GM18508 (cell line): Measurements from ENCODE around the gene NCL.
"Not testable (repeated sequence)": the region's sequence is repeated elsewhere in the genome, so short reads cannot be mapped to it uniquely, and the experiment has no call there.

Source experiments
- ATAC-seq: cut with Tn5 transposase; IDR thresholded peaks from one replicate; pipeline ENCODE4 v1.9.1; 2021; ENCODE audit warnings: moderate number of reproducible peaks; ENCODE audit not compliant: insufficient read depth, unreplicated experiment

Gene NCL

GRCh38 chr2:231470246-231470900 lies 6.1 kb upstream of the NCL start:
- no peak for ATAC-seq

GRCh38 chr2:231469583-231469950 lies 5.3 kb upstream of the NCL start:
- no peak for ATAC-seq

GRCh38 chr2:231467613-231468530 lies 3.6 kb upstream of the NCL start:
- ATAC-seq = no peak

GRCh38 chr2:231467016-231467545 lies 2.8 kb upstream of the NCL start:
- no peak for ATAC-seq

- peak; percentile 6 for ATAC-seq
Measured at GRCh38 chr2:231464576-231465540, 574 bp upstream of the NCL start.

- no peak for ATAC-seq
Measured at GRCh38 chr2:231462729-231463465, 1.4 kb downstream of the NCL start.

GRCh38 chr2:231461516-231461971 lies 2.7 kb downstream of the NCL start:
- no peak for ATAC-seq

- ATAC-seq = not testable (repeated sequence)
Measured at GRCh38 chr2:231460841-231461240, 3.4 kb downstream of the NCL start.

- no peak for ATAC-seq
Measured at GRCh38 chr2:231460073-231460835, 4.0 kb downstream of the NCL start.

- ATAC-seq = no peak
Measured at GRCh38 chr2:231458368-231458767, 5.9 kb downstream of the NCL start.

GRCh38 chr2:231457101-231457500 lies 7.2 kb downstream of the NCL start:
- ATAC-seq = no peak

- no peak for ATAC-seq
Measured at GRCh38 chr2:231456295-231457004, 7.8 kb downstream of the NCL start.

GRCh38 chr2:231455890-231456289 lies 8.4 kb downstream of the NCL start:
- no peak for ATAC-seq

- no peak for ATAC-seq
Measured at GRCh38 chr2:231455222-231455621, 9.1 kb downstream of the NCL start.

- no peak for ATAC-seq
Measured at GRCh38 chr2:231454361-231454791, 9.9 kb downstream of the NCL start.

GRCh38 chr2:231452799-231453508 lies 11.3 kb downstream of the NCL start:
- ATAC-seq = no peak

GRCh38 chr2:231450548-231450989 lies 13.7 kb downstream of the NCL start:
- ATAC-seq = no peak
